Endothelial cell of umbilical vein (primary cell): ENCODE results near the gene TMEM250. TPM values are rescaled to one million over a fixed set of nuclear protein-coding genes. Genes with fewer than 3 reads are reported as not detected.

Experiments
- BruUV-seq: library from RNA; stranded (reverse); fragments of 400-500 nt; replicated peaks from 2 replicates; lab custom pipeline; 2021; lab: Mats Ljungman, UMichigan
- CTCF ChIA-PET: fragments of 300-600, 350-600 bp; sonication (Branson Sonifier 250); formaldehyde crosslinking; loops from one replicate; lab custom pipeline; 2021; ENCODE audit warnings: antibody characterized with exemption, inconsistent platforms; lab: Charles Lee
- POLR2A ChIA-PET: fragments of 300-600, 350-600 bp; sonication (Branson Sonifier 250); formaldehyde crosslinking; loops from one replicate; lab custom pipeline; 2021; ENCODE audit warnings: antibody characterized with exemption, inconsistent platforms; lab: Charles Lee
- DNase-seq: peaks from one replicate; pipeline ENCODE4 v3.0.0-alpha.2; 2011; ENCODE audit warnings: low read depth, low spot score
- FAIRE-seq: peaks from 2 replicates; lab custom pipeline; 2011; peaks lifted over from hg19 to GRCh38; lab: Jason Lieb, UNC
- H2AFZ ChIP-seq: 2 replicates; pipeline ENCODE4 v1.6.0; 2012; ENCODE audit warnings: low read depth, low read length, control low read depth, inconsistent platforms
- H3K27ac ChIP-seq: 2 replicates; pipeline ENCODE4 v1.5.1; 2011; ENCODE audit warnings: low read depth, mild to moderate bottlenecking, control low read depth, low read length, moderate library complexity; ENCODE audit not compliant: insufficient read depth
- H3K27me3 ChIP-seq, 2 experiments: 2 replicates each; pipeline versions ENCODE4 v1.6.0 to v1.6.1; 2011; ENCODE audit warnings: low read length in 2 of 2, mixed read lengths in 1 of 2; ENCODE audit not compliant: control insufficient read depth in 2 of 2, insufficient read depth in 2 of 2
- H3K36me3 ChIP-seq, 2 experiments: 2 replicates in 1 of 2; 3 replicates in 1 of 2; pipeline ENCODE4 v1.5.1; 2011; ENCODE audit warnings: low read length in 2 of 2, mild to moderate bottlenecking in 1 of 2, moderate library complexity in 1 of 2; ENCODE audit not compliant: control insufficient read depth in 2 of 2, insufficient read depth in 2 of 2; ENCODE audit errors: extremely low read depth in 1 of 2
- H3K4me1 ChIP-seq: 3 replicates; pipeline ENCODE4 v1.5.1; 2011; ENCODE audit warnings: mild to moderate bottlenecking, low read length; ENCODE audit not compliant: control insufficient read depth, insufficient read depth; ENCODE audit errors: extremely low read depth
- H3K4me2 ChIP-seq: 2 replicates; pipeline ENCODE4 v1.6.1; 2011; ENCODE audit warnings: low read length, control low read depth, mixed read lengths; ENCODE audit not compliant: insufficient read depth
- H3K4me3 ChIP-seq, 3 experiments: fragments of 200-600 bp in 1 of 3; sonication (generic), shearing (Covaris generic) in 1 of 3; replicated peaks in 1 of 3; 2 replicates each; pipeline ENCODE4 v1.5.1; 2011 to 2016; ENCODE audit warnings: control low read depth in 3 of 3, low read length in 3 of 3, mild to moderate bottlenecking in 2 of 3, inconsistent platforms in 1 of 3, low read depth in 1 of 3, moderate library complexity in 1 of 3; ENCODE audit not compliant: insufficient read depth in 1 of 3
- H3K79me2 ChIP-seq: 2 replicates; pipeline ENCODE4 v1.6.0; 2012; ENCODE audit warnings: low read length, inconsistent platforms; ENCODE audit not compliant: control insufficient read depth, insufficient read depth
- H3K9ac ChIP-seq: replicated peaks from 2 replicates; pipeline ENCODE3; 2011; ENCODE audit warnings: low read length, control low read depth; ENCODE audit not compliant: insufficient read depth; ENCODE audit errors: extremely low read depth
- H3K9me1 ChIP-seq: replicated peaks from 3 replicates; pipeline ENCODE4 v1.6.0; 2011; ENCODE audit warnings: mild to moderate bottlenecking, low read length; ENCODE audit not compliant: control insufficient read depth, insufficient read depth; ENCODE audit errors: extremely low read depth
- H3K9me3 ChIP-seq: replicated peaks from 2 replicates; pipeline ENCODE4 v1.5.1; 2012; ENCODE audit warnings: low read length, inconsistent platforms; ENCODE audit not compliant: control insufficient read depth, insufficient read depth
- H4K20me1 ChIP-seq: replicated peaks from 2 replicates; pipeline ENCODE3; 2011; ENCODE audit warnings: mild to moderate bottlenecking, low read length; ENCODE audit not compliant: control insufficient read depth, insufficient read depth; ENCODE audit errors: extremely low read depth
- EZH2 ChIP-seq: IDR thresholded peaks from 2 replicates; pipeline ENCODE4 v1.6.1; 2012; ENCODE audit warnings: borderline replicate concordance, low read depth, mild to moderate bottlenecking, moderate library complexity, low read length, inconsistent platforms; ENCODE audit not compliant: severe bottlenecking
- FOS ChIP-seq: IDR thresholded peaks from 2 replicates; pipeline ENCODE4 v1.6.1; 2011; ENCODE audit warnings: mild to moderate bottlenecking, low read length, moderate library complexity, borderline replicate concordance; ENCODE audit not compliant: insufficient read depth
- GATA2 ChIP-seq: IDR thresholded peaks from 2 replicates; pipeline ENCODE4 v1.7.0; 2011; ENCODE audit warnings: low read depth, mild to moderate bottlenecking, moderate library complexity, mixed read lengths, low read length; ENCODE audit not compliant: insufficient read length, insufficient read depth
- JUN ChIP-seq: IDR thresholded peaks from 2 replicates; pipeline ENCODE4 v1.6.1; 2011; ENCODE audit warnings: borderline replicate concordance, low read depth; ENCODE audit not compliant: insufficient read length, insufficient read depth
- MYC ChIP-seq: IDR thresholded peaks from one replicate; pipeline ENCODE4 v1.6.1; 2011; ENCODE audit warnings: mild to moderate bottlenecking, low read depth, low read length
- POLR2A ChIP-seq: IDR thresholded peaks from 2 replicates; pipeline ENCODE4 v1.6.1; 2012; ENCODE audit warnings: low read depth, mild to moderate bottlenecking, control low read depth, low read length
- POLR2AphosphoS5 ChIP-seq: IDR thresholded peaks from 2 replicates; pipeline ENCODE4 v1.6.1; 2012; ENCODE audit warnings: low read depth, mild to moderate bottlenecking, control low read depth, low read length, moderate library complexity; ENCODE audit not compliant: insufficient read depth
- dilution Hi-C: fragments of 300-500 bp; cut with MboI; formaldehyde crosslinking; loops from one replicate; pipeline ENCODE4 v1.15.0; 2019; ENCODE audit warnings: low sequenced_read_pairs; ENCODE audit not compliant: extremely low pct_ligation_motif_present
- intact Hi-C: fragments of 100-400 bp; cut with micrococcal nuclease; formaldehyde crosslinking; loops from one replicate; pipeline ENCODE4 v1.10.0; 2022
- polyA plus RNA-seq, 4 experiments: library from polyadenylated mRNA; depleted of rRNA in 3 of 4; stranded (reverse) in 3 of 4; unstranded in 1 of 4; fragments of >200 nt; gene quantifications; 2 replicates each; pipeline versions ENCODE4 v1.2.1 to v1.2.3, GENCODE V29; 2011 to 2012; ENCODE audit warnings: missing spikeins in 1 of 4
- total RNA-seq: library from RNA; stranded (reverse); gene quantifications from 2 replicates; pipeline ENCODE4 v1.2.3, GENCODE V29; 2021
- TF ChIP-seq, protein P1 (sequence below), 2 donors: IDR thresholded peaks; 1 replicate in 1 of 2; 2 replicates in 1 of 2; pipeline ENCODE4 v1.5.1; 2011; ENCODE audit warnings: low read length in 2 of 2, mild to moderate bottlenecking in 2 of 2, moderate library complexity in 2 of 2, control low read depth in 1 of 2, inconsistent platforms in 1 of 2, low read depth in 1 of 2; ENCODE audit not compliant: insufficient read depth in 1 of 2; ENCODE audit errors: extremely low read depth in 1 of 2
- TF ChIP-seq, protein P2 (sequence below): IDR thresholded peaks from 2 replicates; pipeline ENCODE4 v1.6.1; 2011; ENCODE audit not compliant: insufficient read depth, insufficient read length

The TMEM250 gene
- total and polyA plus RNA-seq, 2 donors (not counting 3 experiments of a cell fraction or from before 2014, with no cell fraction given) = 24.9 to 49.9 TPM

DNA sequence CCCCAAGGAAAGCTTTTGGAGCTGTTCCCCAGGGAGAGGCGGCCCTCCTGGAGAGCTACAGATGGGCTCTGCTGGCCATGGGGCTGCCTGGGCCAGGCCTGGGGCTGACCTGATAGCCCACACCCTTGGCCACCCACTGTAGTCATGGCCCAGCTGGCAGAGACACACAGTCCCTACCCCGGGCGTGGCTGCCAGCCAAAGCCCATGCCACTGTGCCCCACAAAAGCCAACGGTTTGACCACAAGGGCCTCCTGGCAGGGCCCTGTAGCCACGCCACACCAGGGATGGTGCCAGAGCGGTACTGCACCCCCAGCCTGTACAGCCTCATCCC is 38.8 kb downstream of the TMEM250 start:
- Histone ChIP-seq H3K36me3 (peaks cover 0 to 8% of the 10 kb centered on the region in 2 experiments), H4K20me1 (no peaks in the 10 kb centered on the region), H3K27me3 (no peaks in the 10 kb centered on the region), H3K9me1 (no peaks in the 10 kb centered on the region), H3K4me1 (no peaks in the 10 kb centered on the region), H2AFZ (no peak overlapping the region), H3K9ac (no peak overlapping the region), H3K9me3 (no peaks in the 10 kb centered on the region), H3K4me2 (no peak overlapping the region), H3K4me3 (no peak overlapping the region), H3K79me2 (peaks cover 81% of the 10 kb centered on the region), H3K27ac (no peak overlapping the region)
- DNase-seq (no peak), FAIRE-seq (no peak)
- ChIA-PET POLR2A (no interaction called here), CTCF (interaction anchor here (0.9 to 1.0 kb wide), 2 partner anchors 10 to 112 kb away, joined by 3 read pairs; no protein-coding TSS in a partner anchor)
- dilution Hi-C loops = no loop called here
- intact Hi-C loops = no loop called here
- TF ChIP-seq POLR2AphosphoS5 = no peak
- TF ChIP-seq JUN = no peak
- TF ChIP-seq FOS = no peak
- no peak for TF ChIP-seq MYC
- no peak for TF ChIP-seq EZH2
- TF ChIP-seq, protein P1, sequence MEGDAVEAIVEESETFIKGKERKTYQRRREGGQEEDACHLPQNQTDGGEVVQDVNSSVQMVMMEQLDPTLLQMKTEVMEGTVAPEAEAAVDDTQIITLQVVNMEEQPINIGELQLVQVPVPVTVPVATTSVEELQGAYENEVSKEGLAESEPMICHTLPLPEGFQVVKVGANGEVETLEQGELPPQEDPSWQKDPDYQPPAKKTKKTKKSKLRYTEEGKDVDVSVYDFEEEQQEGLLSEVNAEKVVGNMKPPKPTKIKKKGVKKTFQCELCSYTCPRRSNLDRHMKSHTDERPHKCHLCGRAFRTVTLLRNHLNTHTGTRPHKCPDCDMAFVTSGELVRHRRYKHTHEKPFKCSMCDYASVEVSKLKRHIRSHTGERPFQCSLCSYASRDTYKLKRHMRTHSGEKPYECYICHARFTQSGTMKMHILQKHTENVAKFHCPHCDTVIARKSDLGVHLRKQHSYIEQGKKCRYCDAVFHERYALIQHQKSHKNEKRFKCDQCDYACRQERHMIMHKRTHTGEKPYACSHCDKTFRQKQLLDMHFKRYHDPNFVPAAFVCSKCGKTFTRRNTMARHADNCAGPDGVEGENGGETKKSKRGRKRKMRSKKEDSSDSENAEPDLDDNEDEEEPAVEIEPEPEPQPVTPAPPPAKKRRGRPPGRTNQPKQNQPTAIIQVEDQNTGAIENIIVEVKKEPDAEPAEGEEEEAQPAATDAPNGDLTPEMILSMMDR (IDR thresholded peaks at IDR 0.05; ENCODE audit: extremely low read depth in 1 of 2, insufficient read depth in 1 of 2, low read depth in 1 of 2, low read length in 2 of 2) = no peak
- no peak for TF ChIP-seq POLR2A
- TF ChIP-seq, protein P2, sequence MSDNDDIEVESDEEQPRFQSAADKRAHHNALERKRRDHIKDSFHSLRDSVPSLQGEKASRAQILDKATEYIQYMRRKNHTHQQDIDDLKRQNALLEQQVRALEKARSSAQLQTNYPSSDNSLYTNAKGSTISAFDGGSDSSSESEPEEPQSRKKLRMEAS = no peak
- no peak for TF ChIP-seq GATA2
- no TSS peak for BruUV-seq
